ENCODE data around the gene DPP6. TPM values are rescaled to one million over a fixed set of nuclear protein-coding genes. Genes with fewer than 3 reads are reported as not detected.
A peak's percentile ranks its signal among the peaks of the same experiment; 100 is the strongest.

Gene DPP6
- total RNA-seq, 2 experiments from 2014 or later, result not detected

DNA sequence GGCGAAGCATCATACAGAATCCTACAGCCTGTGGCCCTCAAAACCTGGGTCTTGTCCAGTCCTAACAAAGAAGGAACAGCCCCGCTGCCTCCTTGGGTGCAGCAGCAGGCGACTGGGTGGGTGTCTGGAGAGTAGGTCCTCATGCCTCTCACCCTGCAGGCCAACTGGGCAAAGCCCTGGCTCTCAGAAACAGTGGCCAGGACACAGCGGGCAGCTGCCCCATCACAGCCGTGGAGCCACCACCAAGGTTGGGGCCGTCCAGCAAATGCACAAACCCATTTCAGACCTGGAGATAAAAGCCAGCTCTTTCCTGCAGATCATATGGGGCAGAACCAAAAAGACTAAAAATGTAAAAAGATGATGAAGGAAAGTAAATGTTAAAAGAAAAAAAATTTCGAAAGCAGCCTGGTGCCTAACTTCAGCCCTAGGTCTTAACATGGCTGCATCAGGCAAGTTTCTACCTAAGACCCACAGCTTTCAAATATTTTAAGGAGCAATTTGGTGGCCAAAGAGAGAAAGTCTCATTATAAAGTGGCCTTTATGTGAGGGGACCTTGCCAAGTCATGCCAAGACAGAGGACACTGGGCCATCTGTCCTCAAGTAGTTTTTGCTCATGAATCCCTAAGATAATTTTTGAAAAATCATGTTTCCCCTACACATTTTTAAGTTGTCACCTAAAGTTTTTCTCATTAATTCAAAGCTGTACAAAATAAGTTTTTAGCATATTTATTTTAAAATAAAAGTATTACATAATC lies 808.6 kb downstream of the DPP6 start:
- Histone ChIP-seq H3K4me1 (ENCODE audit: insufficient read depth, low read length, poor library complexity, severe bottlenecking) (no peaks in the 10 kb centered on the region), H3K4me3 (ENCODE audit: low read depth, low read length, poor library complexity, severe bottlenecking) (no peak overlapping the region), H3K36me3 (ENCODE audit: insufficient read depth, low read length) (no peaks in the 10 kb centered on the region), H3K79me2 (ENCODE audit: insufficient read depth, low read depth, low read length) (no peaks in the 10 kb centered on the region), H3K9me2 (ENCODE audit: insufficient read depth, low read length) (no peaks in the 10 kb centered on the region), H3K4me2 (ENCODE audit: low read length) (no peak overlapping the region), H3K9me3 (ENCODE audit: low read length) (no peaks in the 10 kb centered on the region), H2AFZ (ENCODE audit: low read length) (no peak overlapping the region), H4K20me1 (ENCODE audit: insufficient read depth, low read length) (no peaks in the 10 kb centered on the region), H3K27ac (ENCODE audit: low read depth, low read length, poor library complexity, severe bottlenecking) (no peak overlapping the region)
- intact Hi-C loops (cut with micrococcal nuclease; ENCODE audit: unreplicated experiment), result no loop called here
- ChIA-PET CTCF (ENCODE audit: unreplicated experiment) (no interaction called here), POLR2A (interaction anchor here (0.7 to 1.1 kb wide), 4 partner anchors 14 to 853 kb away, joined by 3 to 4 read pairs (median 3); no protein-coding TSS in a partner anchor)
- no TSS peak for BruUV-seq (replicated peaks)
- no peak for DNase-seq (ENCODE audit: low spot score)
- TF ChIP-seq CTCF (conservative IDR thresholded peaks at IDR 0.05; ENCODE audit: low read length) (no peak), EZH2phosphoT487 (IDR thresholded peaks at IDR 0.05; ENCODE audit: borderline replicate concordance, low read depth, low read length) (no peak)

GRCh38 chr7:154861589-154861988 lies 809.4 kb downstream of the DPP6 start:
- Histone ChIP-seq H3K4me3 (ENCODE audit: low read depth, low read length, poor library complexity, severe bottlenecking) (no peak overlapping the region), H3K36me3 (ENCODE audit: insufficient read depth, low read length) (no peaks in the 10 kb centered on the region), H3K27ac (ENCODE audit: low read depth, low read length, poor library complexity, severe bottlenecking) (no peak overlapping the region), H3K9me3 (ENCODE audit: low read length) (no peaks in the 10 kb centered on the region), H3K79me2 (ENCODE audit: insufficient read depth, low read depth, low read length) (no peaks in the 10 kb centered on the region), H3K9me2 (ENCODE audit: insufficient read depth, low read length) (no peaks in the 10 kb centered on the region), H2AFZ (ENCODE audit: low read length) (no peak overlapping the region), H3K4me1 (ENCODE audit: insufficient read depth, low read length, poor library complexity, severe bottlenecking) (no peaks in the 10 kb centered on the region), H4K20me1 (ENCODE audit: insufficient read depth, low read length) (no peaks in the 10 kb centered on the region), H3K4me2 (ENCODE audit: low read length) (no peak overlapping the region)
- CTCF ChIA-PET (ENCODE audit: unreplicated experiment), result no interaction called here
- DNase-seq (ENCODE audit: low spot score), result no peak
- BruUV-seq (replicated peaks), result no TSS peak
- intact Hi-C loops (cut with micrococcal nuclease; ENCODE audit: unreplicated experiment), result no loop called here
- POLR2A ChIA-PET, result interaction anchor here (1.0 to 1.1 kb wide), 2 partner anchors 15 to 852 kb away, joined by 3 read pairs; no protein-coding TSS in a partner anchor
- no peak for TF ChIP-seq EZH2phosphoT487 (IDR thresholded peaks at IDR 0.05; ENCODE audit: borderline replicate concordance, low read depth, low read length)
- TF ChIP-seq CTCF (conservative IDR thresholded peaks at IDR 0.05; ENCODE audit: low read length), result no peak

GRCh38 chr7:154862153-154862791 lies 810.1 kb downstream of the DPP6 start:
- BruUV-seq (replicated peaks), result no TSS peak
- no peak overlapping the region for H2AFZ ChIP-seq (ENCODE audit: low read length)
- no peaks in the 10 kb centered on the region for H3K9me2 ChIP-seq (ENCODE audit: insufficient read depth, low read length)
- no peaks in the 10 kb centered on the region for H4K20me1 ChIP-seq (ENCODE audit: insufficient read depth, low read length)
- no peaks in the 10 kb centered on the region for H3K9me3 ChIP-seq (ENCODE audit: low read length)
- intact Hi-C loops (cut with micrococcal nuclease; ENCODE audit: unreplicated experiment), result loop anchor here (2.0 kb wide), 1 partner anchor 25 kb away; no protein-coding TSS in a partner anchor
- no peak overlapping the region for H3K27ac ChIP-seq (ENCODE audit: low read depth, low read length, poor library complexity, severe bottlenecking)
- ChIA-PET CTCF (ENCODE audit: unreplicated experiment) (no interaction called here), POLR2A (no interaction called here)
- H3K4me1 ChIP-seq (ENCODE audit: insufficient read depth, low read length, poor library complexity, severe bottlenecking), result no peaks in the 10 kb centered on the region
- no peaks in the 10 kb centered on the region for H3K36me3 ChIP-seq (ENCODE audit: insufficient read depth, low read length)
- no peak overlapping the region for H3K4me2 ChIP-seq (ENCODE audit: low read length)
- peak; percentile 18 for DNase-seq (ENCODE audit: low spot score)
- H3K4me3 ChIP-seq (ENCODE audit: low read depth, low read length, poor library complexity, severe bottlenecking), result no peak overlapping the region
- no peaks in the 10 kb centered on the region for H3K79me2 ChIP-seq (ENCODE audit: insufficient read depth, low read depth, low read length)
- no peak for TF ChIP-seq CTCF (conservative IDR thresholded peaks at IDR 0.05; ENCODE audit: low read length)
- no peak for TF ChIP-seq EZH2phosphoT487 (IDR thresholded peaks at IDR 0.05; ENCODE audit: borderline replicate concordance, low read depth, low read length)
